OCI-M1 (cell line): ENCODE results near the gene SMURF1.
"Not testable (repeated sequence)": the region's sequence is repeated elsewhere in the genome, so short reads cannot be mapped to it uniquely, and the experiment has no call there.

Source experiments
- DNase-seq: peaks from one replicate; lab custom pipeline; 2025; lab: John Stamatoyannopoulos, UW

The SMURF1 gene

DNA sequence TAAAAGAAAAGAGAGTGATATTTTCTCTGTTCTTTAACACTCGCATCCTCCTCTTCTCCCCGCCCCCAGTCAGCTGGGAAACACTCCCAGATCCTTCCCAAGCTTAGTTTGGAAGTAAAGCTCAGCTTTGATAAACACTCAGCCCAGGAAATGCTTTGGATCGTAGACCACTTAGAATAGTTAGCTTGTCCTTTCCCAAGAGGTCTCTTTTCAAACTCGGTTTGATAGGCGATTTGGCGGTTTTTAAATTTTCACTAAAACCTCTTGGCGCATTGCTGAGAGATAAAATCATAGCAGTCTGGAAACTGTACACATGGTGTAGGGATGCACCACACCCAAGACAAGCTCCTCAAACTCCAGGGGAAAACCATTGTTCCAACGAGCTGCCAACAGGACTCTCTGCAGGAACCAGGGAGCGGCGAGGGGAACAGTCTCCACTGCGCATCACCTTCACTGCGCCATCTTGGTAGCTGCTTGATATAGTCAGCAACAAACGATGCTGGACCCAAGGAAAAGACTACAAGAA is 22.3 kb downstream of the SMURF1 start:
- no peak for DNase-seq

DNA sequence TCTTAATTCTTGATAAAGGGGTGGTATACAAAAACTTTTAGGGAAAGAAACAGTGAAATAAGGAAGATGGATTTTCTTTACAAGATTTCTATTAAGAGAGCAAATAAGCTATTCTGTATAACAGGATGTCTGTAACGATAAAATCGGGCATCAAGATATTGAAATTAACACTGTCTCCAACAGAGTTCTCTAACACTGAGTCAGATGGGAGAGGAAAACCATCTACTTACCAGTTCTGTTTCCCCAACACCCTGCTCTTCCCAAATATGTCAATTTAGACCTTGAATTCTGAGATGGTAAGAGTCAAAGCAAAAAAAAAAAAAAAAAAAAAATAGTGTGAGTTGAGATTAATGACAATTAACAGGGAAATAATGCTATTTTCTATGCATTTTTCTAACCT is 23.0 kb downstream of the SMURF1 start:
- no peak for DNase-seq

DNA sequence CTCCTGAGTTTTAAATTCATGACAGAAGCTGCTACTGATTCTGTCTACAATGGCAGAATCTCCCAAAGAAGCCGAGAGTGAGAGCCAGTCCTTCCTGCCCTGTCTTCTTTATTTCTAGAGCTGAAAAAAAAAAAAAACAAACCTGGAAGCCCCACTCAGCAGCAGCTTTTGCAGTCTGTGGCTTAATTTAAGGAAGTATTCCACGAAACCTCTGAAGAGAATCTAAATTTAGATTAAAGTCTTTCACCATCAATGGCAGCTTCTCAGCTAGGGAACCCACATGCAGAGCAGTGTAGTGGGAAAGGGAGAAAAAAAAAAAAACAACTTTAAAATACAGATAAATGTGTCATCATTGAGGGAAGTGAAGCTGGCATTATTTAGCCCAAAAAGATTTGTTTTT is 23.4 kb downstream of the SMURF1 start:
- DNase-seq: peak; percentile 88

GRCh38 chr7:99118077-99118476 is 25.8 kb downstream of the SMURF1 start:
- DNase-seq: no peak

DNA sequence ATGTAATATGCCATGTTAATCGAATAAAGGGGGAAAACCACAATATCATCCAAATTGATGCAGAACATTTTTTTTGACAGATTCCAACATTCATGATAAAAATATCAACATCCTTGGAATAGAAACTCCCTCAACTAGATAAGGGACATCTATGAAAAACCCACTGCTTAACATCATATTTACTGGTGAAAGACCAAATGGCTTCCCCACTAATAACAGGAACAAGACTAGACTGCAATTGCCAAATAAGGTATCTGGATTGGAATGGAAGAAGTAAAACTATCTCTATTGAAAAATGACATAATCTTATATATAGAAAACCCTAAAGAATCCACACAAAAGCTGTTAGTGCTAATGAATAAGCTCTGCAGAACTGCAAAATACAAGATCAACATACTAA is 27.8 kb downstream of the SMURF1 start:
- no peak for DNase-seq

GRCh38 chr7:99115379-99115778 is 28.5 kb downstream of the SMURF1 start:
- DNase-seq: no peak

DNA sequence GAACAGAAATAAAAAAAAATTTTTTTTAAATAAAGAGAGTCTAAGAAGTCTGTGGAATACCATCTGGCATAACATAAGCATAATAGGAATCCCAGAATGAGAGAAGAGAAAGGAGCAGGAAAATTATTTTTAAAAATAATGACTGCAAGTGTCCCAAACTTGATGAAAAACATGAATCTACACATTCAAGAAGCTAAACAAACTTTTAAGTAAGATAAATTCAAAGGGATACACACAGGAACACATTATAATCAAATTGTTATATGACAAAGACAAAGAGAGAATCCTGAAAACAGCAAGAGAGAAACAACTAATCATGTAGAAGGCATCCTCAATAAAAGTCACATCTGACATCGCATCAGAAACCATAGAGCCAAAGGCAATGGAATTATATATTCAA is 30.9 kb downstream of the SMURF1 start:
- no peak for DNase-seq

GRCh38 chr7:99112097-99112496 is 31.8 kb downstream of the SMURF1 start:
- DNase-seq: peak; percentile 52

DNA sequence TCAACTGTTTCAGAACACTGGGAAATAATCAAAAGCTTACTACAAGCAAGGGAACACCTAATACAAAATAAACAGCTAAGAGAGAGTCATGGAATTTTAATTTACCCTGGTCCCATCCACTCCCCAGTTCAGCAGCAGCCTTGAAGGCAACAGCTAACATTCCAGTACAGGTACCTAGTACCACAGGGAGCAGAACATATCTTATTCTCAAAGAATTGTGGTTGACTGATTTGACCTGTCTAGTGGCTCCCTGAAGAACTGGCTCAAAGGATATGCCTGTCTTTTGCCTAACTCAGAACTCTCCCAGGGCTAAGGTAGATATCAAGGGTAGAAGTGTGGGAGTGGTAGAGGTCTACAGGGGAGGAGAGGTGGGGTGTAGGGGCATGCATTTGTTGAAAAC is 32.3 kb downstream of the SMURF1 start:
- no peak for DNase-seq

DNA sequence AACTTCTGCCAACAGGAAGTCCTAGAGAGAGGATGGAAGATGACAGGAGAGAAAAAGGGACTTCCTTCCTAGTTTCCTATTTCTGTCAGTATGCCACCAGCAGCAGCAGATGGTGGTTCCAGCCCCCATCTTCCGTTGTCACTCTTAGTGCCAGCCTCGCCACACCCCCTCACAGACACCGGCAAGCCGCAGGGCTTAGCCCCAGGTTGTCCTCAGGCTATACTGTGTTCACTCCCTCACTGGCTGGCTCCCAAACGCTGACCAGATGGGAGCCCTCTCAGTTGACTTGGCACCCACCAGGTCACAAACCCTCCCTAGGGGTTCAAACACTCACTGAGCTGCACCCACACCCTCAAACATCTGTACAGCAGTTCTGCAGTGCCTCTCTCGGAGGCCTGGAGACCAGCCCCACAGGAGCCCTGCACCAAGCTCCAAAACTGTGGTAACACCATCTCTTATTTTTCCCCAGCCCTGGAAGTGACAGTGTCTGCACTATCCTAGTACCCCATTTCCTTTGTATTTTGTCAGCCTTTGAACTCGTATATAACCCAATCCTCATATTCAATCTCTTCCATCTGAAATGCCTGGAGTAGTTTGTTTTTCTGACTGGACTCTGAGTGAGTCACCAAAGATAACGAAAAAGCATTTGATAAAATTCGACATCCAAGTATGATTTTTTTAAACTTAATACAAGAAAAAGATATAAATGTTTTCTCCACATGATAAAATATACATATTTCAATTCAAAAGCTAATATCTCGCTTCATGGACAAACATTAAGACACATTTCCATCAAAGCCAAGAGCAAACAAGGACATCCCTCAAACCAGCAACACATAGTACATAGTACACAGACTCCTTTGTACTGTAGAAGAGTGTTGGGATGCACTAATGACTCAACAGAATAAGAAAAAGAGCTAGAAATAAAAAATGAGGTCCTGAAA is 34.5 kb downstream of the SMURF1 start:
- no peak for DNase-seq

GRCh38 chr7:99108613-99109012 is 35.3 kb downstream of the SMURF1 start:
- no peak for DNase-seq

GRCh38 chr7:99106821-99107241 is 37.1 kb downstream of the SMURF1 start:
- DNase-seq: no peak

- DNase-seq: no peak
Observed at GRCh38 chr7:99106411-99106810, 37.5 kb downstream of the SMURF1 start.

DNA sequence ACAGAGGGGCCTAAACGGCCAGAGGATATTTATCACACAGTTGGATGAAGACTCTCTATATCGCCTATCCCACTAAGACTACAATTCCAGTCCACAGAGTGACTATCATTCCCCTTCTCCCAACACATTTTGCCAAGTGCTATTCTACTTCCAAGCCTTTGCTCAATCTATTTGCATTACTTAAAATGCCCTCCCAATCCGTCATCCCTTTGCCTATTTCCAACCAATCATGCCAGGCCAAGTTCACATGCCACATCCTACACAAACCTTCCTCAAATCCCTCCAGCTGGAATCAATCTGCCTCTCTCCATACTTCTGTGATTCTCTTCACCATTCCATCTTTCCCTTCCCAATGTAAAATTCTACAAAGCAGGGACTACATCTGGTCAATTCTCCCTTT is 38.2 kb downstream of the SMURF1 start:
- no peak for DNase-seq

- DNase-seq: no peak
Observed at GRCh38 chr7:99104631-99105030, 39.3 kb downstream of the SMURF1 start.

- not testable (repeated sequence) for DNase-seq
Observed at GRCh38 chr7:99103836-99104235, 40.1 kb downstream of the SMURF1 start.

DNA sequence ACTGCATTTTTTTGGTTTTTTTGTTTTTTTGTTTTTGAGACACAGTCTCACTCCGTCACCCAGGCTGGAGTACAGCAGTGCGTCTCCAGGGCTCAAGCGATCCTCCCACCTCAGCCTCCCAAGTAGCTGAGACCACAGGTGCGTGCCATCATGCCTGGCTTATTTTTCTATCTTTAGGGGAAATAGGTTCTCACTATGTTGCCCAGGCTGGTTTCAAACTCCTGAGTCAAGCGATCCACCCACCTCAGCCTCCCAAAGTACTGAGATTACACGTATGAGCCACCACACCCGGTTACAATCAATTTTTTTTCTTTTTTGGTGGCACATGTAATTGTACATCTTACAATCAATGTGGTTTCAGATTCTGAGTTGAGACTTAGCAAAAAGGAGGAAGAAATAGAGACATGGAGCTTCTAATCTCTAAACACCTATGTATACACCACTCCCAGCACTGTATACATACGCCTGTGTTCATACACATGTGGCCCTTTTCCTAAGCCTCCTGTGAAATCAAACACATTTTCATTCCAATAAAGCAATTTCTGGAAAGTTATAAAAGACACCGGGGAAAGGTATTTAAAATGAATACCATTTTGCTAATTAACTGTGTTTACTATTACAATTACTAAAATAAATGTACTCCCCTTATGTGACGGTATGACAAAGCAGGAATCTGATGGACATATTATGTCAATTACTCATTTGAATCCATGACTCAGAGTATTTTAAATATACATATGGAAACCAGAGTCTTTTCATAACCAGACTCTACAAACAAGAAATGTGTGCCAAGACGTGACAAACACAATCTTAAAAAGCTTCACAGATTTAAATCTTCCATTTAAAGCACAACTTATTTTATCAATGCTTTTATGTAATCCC is 40.9 kb downstream of the SMURF1 start:
- DNase-seq: no peak

DNA sequence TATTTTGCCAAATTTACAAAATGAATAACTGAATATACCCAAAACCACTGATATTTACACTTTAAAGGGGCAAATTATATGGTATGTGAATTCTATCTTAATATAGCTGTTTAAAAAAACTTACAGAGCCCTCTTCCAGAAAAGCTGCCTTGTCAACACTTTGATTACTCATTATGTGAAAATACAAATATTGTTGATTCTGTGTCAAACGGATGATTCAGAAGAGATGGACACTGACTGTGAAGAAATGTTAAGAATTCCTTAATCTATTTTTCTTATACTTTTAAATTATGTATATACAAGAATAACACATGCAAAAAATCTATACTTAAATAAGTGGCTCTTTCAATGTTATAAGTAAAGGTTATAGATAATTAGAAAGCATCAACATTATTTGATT is 41.5 kb downstream of the SMURF1 start:
- no peak for DNase-seq

DNA sequence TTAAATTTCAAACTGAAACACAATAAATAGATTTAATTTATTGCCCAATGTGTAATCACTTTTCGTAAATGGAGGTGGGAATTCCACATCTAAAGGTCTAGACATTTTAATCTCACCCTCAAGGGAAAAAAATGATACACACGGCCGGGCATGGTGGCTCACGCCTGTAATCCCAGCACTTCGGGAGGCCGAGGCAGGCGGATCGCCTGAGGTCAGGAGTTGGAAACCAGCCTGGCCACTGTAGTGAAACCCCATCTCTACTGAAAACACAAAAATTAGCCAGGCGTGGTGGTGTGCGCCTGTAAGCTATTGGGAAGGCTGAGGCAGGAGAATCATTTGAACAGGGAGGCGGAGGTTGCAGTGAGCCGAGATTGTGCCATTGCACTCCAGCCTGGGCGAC is 42.4 kb downstream of the SMURF1 start:
- not testable (repeated sequence) for DNase-seq

DNA sequence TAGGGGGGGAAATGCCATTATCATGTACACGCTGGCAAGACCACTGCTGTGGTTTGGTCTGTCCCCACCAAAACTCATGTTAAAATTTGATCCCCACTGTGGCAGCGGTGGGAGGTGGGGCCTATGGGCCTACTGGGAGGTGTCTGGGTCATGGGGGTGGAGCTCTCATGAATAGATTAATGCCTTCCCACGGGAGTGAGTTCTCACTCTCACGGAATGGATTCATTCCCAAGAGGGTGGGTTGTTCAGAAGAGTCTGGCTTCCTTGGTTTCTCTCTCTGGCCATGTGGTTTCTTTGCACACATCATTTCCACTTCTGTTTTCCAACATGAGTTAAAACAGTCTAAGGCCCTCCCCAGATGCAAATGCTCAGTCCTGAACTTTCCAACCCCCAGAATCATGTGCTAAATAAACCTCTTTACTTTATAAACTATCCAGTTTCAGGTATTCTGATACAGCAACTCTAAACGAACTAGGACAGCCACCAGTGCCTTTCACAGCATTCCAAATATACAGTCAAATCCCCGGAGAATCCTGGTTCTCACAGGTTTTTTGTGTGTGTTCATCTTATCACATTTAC is 44.3 kb downstream of the SMURF1 start:
- no peak for DNase-seq

- DNase-seq: no peak
Observed at GRCh38 chr7:99098824-99099498, 44.9 kb downstream of the SMURF1 start.
